Measurements from ENCODE around the gene THSD7B.

Gene THSD7B

DNA sequence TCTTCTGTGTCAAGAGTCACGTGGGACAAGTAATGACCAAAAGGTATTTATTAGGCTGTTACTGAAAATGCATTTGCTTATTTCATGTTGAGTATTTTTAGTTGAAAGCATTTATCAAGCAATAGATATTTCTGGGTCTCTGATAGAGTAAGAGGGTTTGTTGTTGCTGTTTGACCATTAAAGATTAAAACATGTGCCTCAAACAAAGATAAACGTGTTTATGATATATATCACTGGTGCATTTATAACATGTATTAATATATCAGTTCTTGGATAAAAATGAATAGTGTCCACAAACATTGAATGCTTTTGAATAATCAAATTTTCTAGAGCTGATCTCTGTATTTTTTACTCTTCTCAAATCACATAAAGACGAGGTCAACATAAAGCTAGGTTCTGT, 467.7 kb downstream of the THSD7B start:
- H3K4me1 Mint-ChIP-seq: peaks cover 7% of the 10 kb centered on the region
- no peaks in the 10 kb centered on the region for H3K9me3 Mint-ChIP-seq
- DNase-seq: no peak
- no peak overlapping the region for H3K4me3 Mint-ChIP-seq
- no peaks in the 10 kb centered on the region for H3K36me3 Mint-ChIP-seq (ENCODE audit: low read depth)
- no peak for TF ChIP-seq CTCF (IDR thresholded peaks at IDR 0.05)
- H3K27ac Mint-ChIP-seq: no peak overlapping the region
- peaks cover 3% of the 10 kb centered on the region for H3K27me3 Mint-ChIP-seq (ENCODE audit: low read depth, poor library complexity)

- Mint-ChIP-seq H3K27me3 (ENCODE audit: low read depth, poor library complexity) (peaks cover 3% of the 10 kb centered on the region), H3K4me3 (no peak overlapping the region), H3K9me3 (no peaks in the 10 kb centered on the region), H3K27ac (no peak overlapping the region), H3K36me3 (ENCODE audit: low read depth) (no peaks in the 10 kb centered on the region), H3K4me1 (no peaks in the 10 kb centered on the region)
- TF ChIP-seq CTCF (IDR thresholded peaks at IDR 0.05): no peak
- DNase-seq: no peak
Measured at GRCh38 chr2:137237055-137237454, 471.7 kb downstream of the THSD7B start.

- H3K9me3 Mint-ChIP-seq: no peaks in the 10 kb centered on the region
- TF ChIP-seq CTCF (IDR thresholded peaks at IDR 0.05): no peak
- peaks cover 7% of the 10 kb centered on the region for H3K27me3 Mint-ChIP-seq (ENCODE audit: low read depth, poor library complexity)
- H3K4me3 Mint-ChIP-seq: no peak overlapping the region
- no peak for DNase-seq
- H3K36me3 Mint-ChIP-seq (ENCODE audit: low read depth): no peaks in the 10 kb centered on the region
- H3K4me1 Mint-ChIP-seq: no peaks in the 10 kb centered on the region
- no peak overlapping the region for H3K27ac Mint-ChIP-seq
Measured at GRCh38 chr2:137238065-137238464, 472.7 kb downstream of the THSD7B start.

- Mint-ChIP-seq H3K36me3 (ENCODE audit: low read depth) (no peaks in the 10 kb centered on the region), H3K9me3 (no peaks in the 10 kb centered on the region), H3K27me3 (ENCODE audit: low read depth, poor library complexity) (peaks cover 6% of the 10 kb centered on the region), H3K4me3 (no peak overlapping the region), H3K27ac (peak overlapping the region; percentile 18), H3K4me1 (peaks cover 23% of the 10 kb centered on the region)
- no peak for TF ChIP-seq CTCF (IDR thresholded peaks at IDR 0.05)
- no peak for DNase-seq
Measured at GRCh38 chr2:137249463-137250130, 484.3 kb downstream of the THSD7B start.

DNA sequence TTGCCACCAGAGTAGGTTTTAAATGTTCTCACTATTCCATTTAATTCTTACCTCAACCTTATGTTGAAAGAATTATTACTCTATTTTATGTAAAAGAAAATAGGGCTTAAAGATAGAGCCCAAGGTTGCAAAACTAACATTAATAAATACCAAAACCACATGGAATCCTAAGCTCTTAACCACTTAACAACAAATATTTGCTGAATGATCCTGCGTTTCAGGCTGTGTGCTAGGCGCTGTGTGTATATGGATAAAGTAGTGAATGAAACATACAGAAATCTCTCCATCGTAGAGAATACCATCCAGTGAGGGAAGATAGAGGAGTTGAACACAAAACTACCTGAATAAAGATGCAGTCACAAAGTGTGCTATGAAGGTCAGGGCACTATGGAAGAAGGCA, 485.1 kb downstream of the THSD7B start:
- TF ChIP-seq CTCF (IDR thresholded peaks at IDR 0.05): no peak
- Mint-ChIP-seq H3K36me3 (ENCODE audit: low read depth) (no peaks in the 10 kb centered on the region), H3K27me3 (ENCODE audit: low read depth, poor library complexity) (peaks cover 3% of the 10 kb centered on the region), H3K4me3 (no peak overlapping the region), H3K27ac (peak overlapping the region; percentile 33), H3K9me3 (no peaks in the 10 kb centered on the region), H3K4me1 (peaks cover 23% of the 10 kb centered on the region)
- DNase-seq: no peak

- Mint-ChIP-seq H3K27me3 (ENCODE audit: low read depth, poor library complexity) (peaks cover 6% of the 10 kb centered on the region), H3K27ac (no peak overlapping the region), H3K4me3 (no peak overlapping the region), H3K4me1 (peaks cover 23% of the 10 kb centered on the region), H3K9me3 (no peaks in the 10 kb centered on the region), H3K36me3 (ENCODE audit: low read depth) (no peaks in the 10 kb centered on the region)
- TF ChIP-seq CTCF (IDR thresholded peaks at IDR 0.05): no peak
- no peak for DNase-seq
Measured at GRCh38 chr2:137251045-137251444, 485.7 kb downstream of the THSD7B start.

All from nephron progenitor cell (in vitro differentiated cells).